ENCODE data around the gene PXMP4. TPM values are rescaled to one million over a fixed set of nuclear protein-coding genes. Genes with fewer than 3 reads are reported as not detected.

Gene PXMP4
- polyA plus RNA-seq, 1 donor from 2014 or later, result 3.1 TPM

GRCh38 chr20:33767777-33768138 lies 47.6 kb upstream of the PXMP4 start:
- Histone ChIP-seq H3K9ac (ENCODE audit: low read length) (no peak overlapping the region), H3K4me2 (ENCODE audit: low read length) (no peak overlapping the region), H3K36me3 (ENCODE audit: insufficient read depth, low read length) (no peaks in the 10 kb centered on the region), H3K9me3 (ENCODE audit: low read length) (no peaks in the 10 kb centered on the region), H2AFZ (ENCODE audit: low read depth, low read length) (no peak overlapping the region), H3K27ac (ENCODE audit: low read length) (no peak overlapping the region), H3K4me3 (ENCODE audit: low read length) (no peak overlapping the region), H3F3A (ENCODE audit: insufficient read depth, low read length, poor library complexity, severe bottlenecking) (no peaks in the 10 kb centered on the region), H4K20me1 (ENCODE audit: insufficient read depth) (no peaks in the 10 kb centered on the region), H3K79me2 (replicated peaks; ENCODE audit: insufficient read depth, low read length) (no peaks in the 10 kb centered on the region), H3K9me2 (ENCODE audit: insufficient read depth, low read length) (no peaks in the 10 kb centered on the region), H3K27me3 (ENCODE audit: insufficient read depth, low read depth, low read length) (no peaks in the 10 kb centered on the region)
- TF ChIP-seq RAD21 (conservative IDR thresholded peaks at IDR 0.05) (no peak), EP300 (conservative IDR thresholded peaks at IDR 0.05; ENCODE audit: poor library complexity, severe bottlenecking) (no peak), SMC3 (conservative IDR thresholded peaks at IDR 0.05; ENCODE audit: poor library complexity) (no peak), POLR2AphosphoS5 (IDR thresholded peaks at IDR 0.05) (no peak), MXI1 (conservative IDR thresholded peaks at IDR 0.05; ENCODE audit: poor library complexity, severe bottlenecking) (no peak), TAF1 (IDR thresholded peaks at IDR 0.05; ENCODE audit: low read depth) (no peak), EZH2 (IDR thresholded peaks at IDR 0.05; ENCODE audit: borderline replicate concordance, insufficient read depth, low read length, poor library complexity, severe bottlenecking) (no peak)
- TF ChIP-seq, protein P1, sequence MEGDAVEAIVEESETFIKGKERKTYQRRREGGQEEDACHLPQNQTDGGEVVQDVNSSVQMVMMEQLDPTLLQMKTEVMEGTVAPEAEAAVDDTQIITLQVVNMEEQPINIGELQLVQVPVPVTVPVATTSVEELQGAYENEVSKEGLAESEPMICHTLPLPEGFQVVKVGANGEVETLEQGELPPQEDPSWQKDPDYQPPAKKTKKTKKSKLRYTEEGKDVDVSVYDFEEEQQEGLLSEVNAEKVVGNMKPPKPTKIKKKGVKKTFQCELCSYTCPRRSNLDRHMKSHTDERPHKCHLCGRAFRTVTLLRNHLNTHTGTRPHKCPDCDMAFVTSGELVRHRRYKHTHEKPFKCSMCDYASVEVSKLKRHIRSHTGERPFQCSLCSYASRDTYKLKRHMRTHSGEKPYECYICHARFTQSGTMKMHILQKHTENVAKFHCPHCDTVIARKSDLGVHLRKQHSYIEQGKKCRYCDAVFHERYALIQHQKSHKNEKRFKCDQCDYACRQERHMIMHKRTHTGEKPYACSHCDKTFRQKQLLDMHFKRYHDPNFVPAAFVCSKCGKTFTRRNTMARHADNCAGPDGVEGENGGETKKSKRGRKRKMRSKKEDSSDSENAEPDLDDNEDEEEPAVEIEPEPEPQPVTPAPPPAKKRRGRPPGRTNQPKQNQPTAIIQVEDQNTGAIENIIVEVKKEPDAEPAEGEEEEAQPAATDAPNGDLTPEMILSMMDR (IDR thresholded peaks at IDR 0.05; ENCODE audit: poor library complexity, severe bottlenecking), result no peak
- TF ChIP-seq, protein P2, sequence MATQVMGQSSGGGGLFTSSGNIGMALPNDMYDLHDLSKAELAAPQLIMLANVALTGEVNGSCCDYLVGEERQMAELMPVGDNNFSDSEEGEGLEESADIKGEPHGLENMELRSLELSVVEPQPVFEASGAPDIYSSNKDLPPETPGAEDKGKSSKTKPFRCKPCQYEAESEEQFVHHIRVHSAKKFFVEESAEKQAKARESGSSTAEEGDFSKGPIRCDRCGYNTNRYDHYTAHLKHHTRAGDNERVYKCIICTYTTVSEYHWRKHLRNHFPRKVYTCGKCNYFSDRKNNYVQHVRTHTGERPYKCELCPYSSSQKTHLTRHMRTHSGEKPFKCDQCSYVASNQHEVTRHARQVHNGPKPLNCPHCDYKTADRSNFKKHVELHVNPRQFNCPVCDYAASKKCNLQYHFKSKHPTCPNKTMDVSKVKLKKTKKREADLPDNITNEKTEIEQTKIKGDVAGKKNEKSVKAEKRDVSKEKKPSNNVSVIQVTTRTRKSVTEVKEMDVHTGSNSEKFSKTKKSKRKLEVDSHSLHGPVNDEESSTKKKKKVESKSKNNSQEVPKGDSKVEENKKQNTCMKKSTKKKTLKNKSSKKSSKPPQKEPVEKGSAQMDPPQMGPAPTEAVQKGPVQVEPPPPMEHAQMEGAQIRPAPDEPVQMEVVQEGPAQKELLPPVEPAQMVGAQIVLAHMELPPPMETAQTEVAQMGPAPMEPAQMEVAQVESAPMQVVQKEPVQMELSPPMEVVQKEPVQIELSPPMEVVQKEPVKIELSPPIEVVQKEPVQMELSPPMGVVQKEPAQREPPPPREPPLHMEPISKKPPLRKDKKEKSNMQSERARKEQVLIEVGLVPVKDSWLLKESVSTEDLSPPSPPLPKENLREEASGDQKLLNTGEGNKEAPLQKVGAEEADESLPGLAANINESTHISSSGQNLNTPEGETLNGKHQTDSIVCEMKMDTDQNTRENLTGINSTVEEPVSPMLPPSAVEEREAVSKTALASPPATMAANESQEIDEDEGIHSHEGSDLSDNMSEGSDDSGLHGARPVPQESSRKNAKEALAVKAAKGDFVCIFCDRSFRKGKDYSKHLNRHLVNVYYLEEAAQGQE (IDR thresholded peaks at IDR 0.05; ENCODE audit: borderline replicate concordance), result no peak

DNA sequence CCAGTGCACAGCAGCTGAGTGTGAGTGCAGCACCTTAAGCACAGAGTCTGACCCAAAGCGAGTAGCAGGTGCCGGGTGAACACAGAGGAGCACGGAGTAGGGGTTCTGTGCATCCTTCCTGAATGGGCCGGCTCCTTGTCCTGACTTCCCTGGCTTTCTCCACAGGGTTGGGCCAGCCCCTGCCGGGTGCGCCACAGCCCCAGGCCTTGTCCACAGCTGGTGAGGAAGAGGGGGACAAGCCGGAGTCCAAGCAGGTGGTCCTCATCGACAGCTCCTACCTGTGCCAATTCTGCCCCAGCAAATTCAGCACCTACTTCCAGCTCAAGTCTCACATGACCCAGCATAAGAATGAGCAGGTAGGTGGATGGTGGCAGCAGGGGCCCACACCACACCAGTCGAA lies 46.6 kb upstream of the PXMP4 start:
- no peaks in the 10 kb centered on the region for H3F3A ChIP-seq (ENCODE audit: insufficient read depth, low read length, poor library complexity, severe bottlenecking)
- H3K9ac ChIP-seq (ENCODE audit: low read length), result no peak overlapping the region
- H3K36me3 ChIP-seq (ENCODE audit: insufficient read depth, low read length), result no peaks in the 10 kb centered on the region
- no peak overlapping the region for H3K4me3 ChIP-seq (ENCODE audit: low read length)
- TF ChIP-seq TAF1 (IDR thresholded peaks at IDR 0.05; ENCODE audit: low read depth) (no peak), EZH2 (IDR thresholded peaks at IDR 0.05; ENCODE audit: borderline replicate concordance, insufficient read depth, low read length, poor library complexity, severe bottlenecking) (no peak), RAD21 (conservative IDR thresholded peaks at IDR 0.05) (no peak)
- TF ChIP-seq, protein P1 (IDR thresholded peaks at IDR 0.05; ENCODE audit: poor library complexity, severe bottlenecking), result no peak
- no peak overlapping the region for H3K4me2 ChIP-seq (ENCODE audit: low read length)
- no peak overlapping the region for H3K27ac ChIP-seq (ENCODE audit: low read length)
- no peaks in the 10 kb centered on the region for H3K27me3 ChIP-seq (ENCODE audit: insufficient read depth, low read depth, low read length)
- no peak overlapping the region for H2AFZ ChIP-seq (ENCODE audit: low read depth, low read length)
- no peaks in the 10 kb centered on the region for H3K79me2 ChIP-seq (replicated peaks; ENCODE audit: insufficient read depth, low read length)
- H3K9me3 ChIP-seq (ENCODE audit: low read length), result no peaks in the 10 kb centered on the region
- no peaks in the 10 kb centered on the region for H3K9me2 ChIP-seq (ENCODE audit: insufficient read depth, low read length)
- H4K20me1 ChIP-seq (ENCODE audit: insufficient read depth), result no peaks in the 10 kb centered on the region

Measured in neural cell (in vitro differentiated cells).